Osteocyte (in vitro differentiated cells): Measurements from ENCODE around the gene ENOX1. TPM values are rescaled to one million over a fixed set of nuclear protein-coding genes. Genes with fewer than 3 reads are reported as not detected.

Source experiments
- DNase-seq: peaks from one replicate; pipeline ENCODE4 v3.0.0; 2021; ENCODE audit warnings: mixed read lengths; ENCODE audit not compliant: unreplicated experiment; ENCODE audit errors: extremely low spot score
- H3K27ac Mint-ChIP-seq: one replicate; pipeline ENCODE4 v1.8.0; 2021; ENCODE audit warnings: mild to moderate bottlenecking, mixed read lengths; ENCODE audit not compliant: unreplicated experiment
- H3K27me3 Mint-ChIP-seq: one replicate; pipeline ENCODE4 v1.8.0; 2021; ENCODE audit warnings: mixed read lengths; ENCODE audit not compliant: unreplicated experiment
- H3K36me3 Mint-ChIP-seq: one replicate; pipeline ENCODE4 v1.8.0; 2021; ENCODE audit warnings: mixed read lengths; ENCODE audit not compliant: unreplicated experiment
- H3K4me1 Mint-ChIP-seq: one replicate; pipeline ENCODE4 v1.8.0; 2021; ENCODE audit warnings: mixed read lengths; ENCODE audit not compliant: unreplicated experiment
- H3K4me3 Mint-ChIP-seq: one replicate; pipeline ENCODE4 v1.8.0; 2021; ENCODE audit warnings: mild to moderate bottlenecking, moderate library complexity, mixed read lengths; ENCODE audit not compliant: unreplicated experiment
- H3K9me3 Mint-ChIP-seq: one replicate; pipeline ENCODE4 v1.8.0; 2021; ENCODE audit warnings: mixed read lengths; ENCODE audit not compliant: unreplicated experiment
- total RNA-seq: library from RNA; stranded (reverse); gene quantifications from 2 replicates; pipeline ENCODE4 v1.2.1, GENCODE V29; 2021
- TF ChIP-seq, protein P1 (sequence below): fragments of 200-600 bp; sonication (generic); IDR thresholded peaks from 2 replicates; pipeline ENCODE4 v1.5.0; 2021; ENCODE audit warnings: antibody characterized with exemption, mild to moderate bottlenecking, moderate library complexity

The ENOX1 gene
- total RNA-seq, 1 donor from 2014 or later: 5.9 TPM

DNA sequence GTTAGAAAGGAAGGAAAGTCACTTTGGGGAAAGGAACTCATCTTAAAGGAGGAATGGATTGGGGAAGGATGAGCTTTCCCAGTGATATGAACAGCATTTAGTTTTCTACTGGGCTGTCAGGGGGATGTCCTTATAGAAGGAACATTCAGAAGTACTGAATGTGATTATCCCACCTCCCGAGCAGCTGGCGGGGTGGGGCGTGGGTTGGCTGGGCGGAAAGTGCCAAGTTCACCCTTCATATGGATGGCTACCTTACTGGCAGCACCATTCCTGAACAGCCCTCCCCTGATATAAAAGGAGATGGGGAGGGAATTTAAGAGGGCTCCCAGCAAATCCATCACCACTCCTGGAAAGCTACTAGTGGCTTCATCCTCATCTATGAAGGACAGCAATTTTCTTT lies 572.6 kb downstream of the ENOX1 start:
- TF ChIP-seq, protein P1, sequence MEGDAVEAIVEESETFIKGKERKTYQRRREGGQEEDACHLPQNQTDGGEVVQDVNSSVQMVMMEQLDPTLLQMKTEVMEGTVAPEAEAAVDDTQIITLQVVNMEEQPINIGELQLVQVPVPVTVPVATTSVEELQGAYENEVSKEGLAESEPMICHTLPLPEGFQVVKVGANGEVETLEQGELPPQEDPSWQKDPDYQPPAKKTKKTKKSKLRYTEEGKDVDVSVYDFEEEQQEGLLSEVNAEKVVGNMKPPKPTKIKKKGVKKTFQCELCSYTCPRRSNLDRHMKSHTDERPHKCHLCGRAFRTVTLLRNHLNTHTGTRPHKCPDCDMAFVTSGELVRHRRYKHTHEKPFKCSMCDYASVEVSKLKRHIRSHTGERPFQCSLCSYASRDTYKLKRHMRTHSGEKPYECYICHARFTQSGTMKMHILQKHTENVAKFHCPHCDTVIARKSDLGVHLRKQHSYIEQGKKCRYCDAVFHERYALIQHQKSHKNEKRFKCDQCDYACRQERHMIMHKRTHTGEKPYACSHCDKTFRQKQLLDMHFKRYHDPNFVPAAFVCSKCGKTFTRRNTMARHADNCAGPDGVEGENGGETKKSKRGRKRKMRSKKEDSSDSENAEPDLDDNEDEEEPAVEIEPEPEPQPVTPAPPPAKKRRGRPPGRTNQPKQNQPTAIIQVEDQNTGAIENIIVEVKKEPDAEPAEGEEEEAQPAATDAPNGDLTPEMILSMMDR: no peak
- Mint-ChIP-seq H3K4me3 (no peak overlapping the region), H3K27ac (no peak overlapping the region), H3K4me1 (peaks cover 5% of the 10 kb centered on the region), H3K9me3 (no peaks in the 10 kb centered on the region), H3K36me3 (peaks cover 5% of the 10 kb centered on the region), H3K27me3 (no peaks in the 10 kb centered on the region)
- DNase-seq: no peak

DNA sequence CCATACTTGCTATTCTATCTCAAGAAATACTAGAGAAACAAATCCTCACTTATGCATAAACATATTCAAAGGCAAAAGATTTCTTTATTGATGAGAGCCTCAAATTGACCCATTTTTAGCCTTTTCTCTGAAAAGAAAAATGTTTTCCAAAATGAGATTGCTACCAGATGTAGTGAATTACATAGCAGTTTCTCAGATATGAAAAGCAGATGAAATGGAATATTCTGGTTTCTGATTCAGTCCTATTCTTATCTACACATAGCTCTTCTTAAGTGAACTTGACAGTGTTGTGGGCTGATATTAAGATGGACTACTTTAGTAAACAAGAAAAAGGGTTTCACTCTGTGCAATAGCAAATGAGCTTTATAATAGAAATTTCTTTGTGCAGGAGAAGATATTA lies 579.9 kb downstream of the ENOX1 start:
- Mint-ChIP-seq H3K9me3 (no peaks in the 10 kb centered on the region), H3K27ac (no peak overlapping the region), H3K4me3 (no peak overlapping the region), H3K4me1 (no peaks in the 10 kb centered on the region), H3K27me3 (no peaks in the 10 kb centered on the region), H3K36me3 (peaks cover 2% of the 10 kb centered on the region)
- DNase-seq: no peak
- TF ChIP-seq, protein P1: no peak

DNA sequence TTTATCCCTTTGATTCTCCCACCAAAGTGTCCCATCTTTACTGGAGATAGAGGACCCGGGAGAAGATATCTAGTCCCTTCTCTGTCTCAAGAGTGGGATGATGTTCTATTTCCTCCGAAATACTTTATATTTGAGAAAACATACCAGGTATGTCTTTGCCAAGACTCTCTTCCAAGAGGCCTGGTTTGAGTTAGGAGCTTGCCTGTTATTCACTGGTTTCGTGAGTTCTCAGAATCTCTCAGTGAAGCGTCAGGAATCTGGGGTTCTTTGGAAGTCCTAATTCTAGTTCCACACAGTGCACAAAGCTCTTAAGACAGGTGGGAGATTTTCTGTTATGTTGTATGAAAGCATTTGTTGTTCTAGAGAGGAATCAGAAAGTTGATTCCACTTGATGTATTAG lies 581.4 kb downstream of the ENOX1 start:
- Mint-ChIP-seq H3K27me3 (no peaks in the 10 kb centered on the region), H3K27ac (no peak overlapping the region), H3K4me3 (no peak overlapping the region), H3K36me3 (peaks cover 2% of the 10 kb centered on the region), H3K9me3 (peaks cover 6% of the 10 kb centered on the region), H3K4me1 (no peaks in the 10 kb centered on the region)
- no peak for DNase-seq
- TF ChIP-seq, protein P1: no peak

DNA sequence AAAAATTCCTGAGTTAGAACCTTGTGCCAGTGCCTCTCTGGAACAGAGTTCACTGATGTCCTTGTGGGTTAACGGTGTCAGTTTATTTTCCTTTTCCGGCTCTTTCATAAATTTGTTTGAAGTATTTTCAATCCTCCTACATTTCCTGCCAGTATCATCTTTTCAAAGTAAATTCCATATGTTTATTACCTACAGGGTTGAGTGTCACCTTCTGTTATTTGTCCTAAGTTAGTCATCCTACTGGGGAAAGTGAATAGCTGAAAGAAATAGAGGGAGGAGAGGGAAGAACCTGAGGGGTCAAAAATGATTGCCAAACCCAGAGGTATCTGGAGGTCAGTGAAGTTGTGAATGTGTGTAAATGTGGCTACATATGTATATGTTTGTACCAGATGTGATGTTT lies 582.2 kb downstream of the ENOX1 start:
- no peaks in the 10 kb centered on the region for H3K4me1 Mint-ChIP-seq
- no peak overlapping the region for H3K4me3 Mint-ChIP-seq
- DNase-seq: no peak
- H3K9me3 Mint-ChIP-seq: peaks cover 6% of the 10 kb centered on the region
- TF ChIP-seq, protein P1: no peak
- peaks cover 2% of the 10 kb centered on the region for H3K36me3 Mint-ChIP-seq
- no peaks in the 10 kb centered on the region for H3K27me3 Mint-ChIP-seq
- no peak overlapping the region for H3K27ac Mint-ChIP-seq

- Mint-ChIP-seq H3K27ac (no peak overlapping the region), H3K27me3 (no peaks in the 10 kb centered on the region), H3K4me3 (no peak overlapping the region), H3K9me3 (peaks cover 6% of the 10 kb centered on the region), H3K4me1 (no peaks in the 10 kb centered on the region), H3K36me3 (peaks cover 2% of the 10 kb centered on the region)
- TF ChIP-seq, protein P1: no peak
- DNase-seq: no peak
These were observed 583.0 kb downstream of the ENOX1 start for GRCh38 chr13:43203781-43204180.
